GM19455 (cell line): ENCODE results near the gene MRPL22.
"Not testable (repeated sequence)": the region's sequence is repeated elsewhere in the genome, so short reads cannot be mapped to it uniquely, and the experiment has no call there.

Experiments used
- ATAC-seq: cut with Tn5 transposase; IDR thresholded peaks from one replicate; pipeline ENCODE4 v1.9.1; 2021; ENCODE audit not compliant: unreplicated experiment

Gene MRPL22

GRCh38 chr5:154940772-154941620 is at the start of gene MRPL22:
MRPL22 (plus strand) TSS chr5:154941073; CDS start chr5:154941111, 38 bp downstream.
- peak; percentile 51 for ATAC-seq

GRCh38 chr5:154892369-154892771 is 48.5 kb upstream of the MRPL22 start:
- no peak for ATAC-seq

GRCh38 chr5:154893381-154893780 is 47.5 kb upstream of the MRPL22 start:
- ATAC-seq, result no peak

- no peak for ATAC-seq
Observed at GRCh38 chr5:154895606-154896561, 45.0 kb upstream of the MRPL22 start.

- ATAC-seq, result no peak
Observed at GRCh38 chr5:154896562-154897165, 44.2 kb upstream of the MRPL22 start.

- no peak for ATAC-seq
Observed at GRCh38 chr5:154898210-154898609, 42.7 kb upstream of the MRPL22 start.

GRCh38 chr5:154899151-154899816 is 41.6 kb upstream of the MRPL22 start:
- no peak for ATAC-seq

GRCh38 chr5:154900066-154900465 is 40.8 kb upstream of the MRPL22 start:
- ATAC-seq, result no peak

GRCh38 chr5:154901276-154901675 is 39.6 kb upstream of the MRPL22 start:
- no peak for ATAC-seq

- no peak for ATAC-seq
Observed at GRCh38 chr5:154901913-154902312, 39.0 kb upstream of the MRPL22 start.

- ATAC-seq, result not testable (repeated sequence)
Observed at GRCh38 chr5:154905601-154906000, 35.3 kb upstream of the MRPL22 start.

GRCh38 chr5:154916874-154917273 is 24.0 kb upstream of the MRPL22 start:
- ATAC-seq, result no peak

- ATAC-seq, result no peak
Observed at GRCh38 chr5:154917757-154918156, 23.1 kb upstream of the MRPL22 start.

GRCh38 chr5:154923441-154924430 is 17.1 kb upstream of the MRPL22 start:
- ATAC-seq, result no peak

- no peak for ATAC-seq
Observed at GRCh38 chr5:154933537-154933936, 7.3 kb upstream of the MRPL22 start.

- no peak for ATAC-seq
Observed at GRCh38 chr5:154934881-154935280, 6.0 kb upstream of the MRPL22 start.

- ATAC-seq, result no peak
Observed at GRCh38 chr5:154937186-154937717, 3.6 kb upstream of the MRPL22 start.

- ATAC-seq, result peak; percentile 85
Observed at GRCh38 chr5:154937718-154938466, 3.0 kb upstream of the MRPL22 start, which contains the start of gene GEMIN5. GEMIN5 (minus strand) TSS chr5:154938211; CDS start chr5:154938133, 78 bp downstream.
